OCI-LY7 (cell line): ENCODE measurements around the gene SLC16A8.

ENCODE experiments used
- EZH2phosphoT487 ChIP-seq: fragments of 200-600 bp; sonication (generic); IDR thresholded peaks from 2 replicates; pipeline ENCODE4 v1.6.1; 2018; ENCODE audit warnings: low read depth, borderline replicate concordance, mild to moderate bottlenecking, mixed run types, antibody characterized with exemption, low read length, moderate library complexity, mixed read lengths
- TF ChIP-seq, protein P1 (sequence below): fragments of 200-600 bp; sonication (generic); conservative IDR thresholded peaks from 2 replicates; pipeline ENCODE4 v1.5.1; 2014; ENCODE audit warnings: mild to moderate bottlenecking, antibody characterized with exemption, low read length, moderate library complexity, mixed read lengths

DNA sequence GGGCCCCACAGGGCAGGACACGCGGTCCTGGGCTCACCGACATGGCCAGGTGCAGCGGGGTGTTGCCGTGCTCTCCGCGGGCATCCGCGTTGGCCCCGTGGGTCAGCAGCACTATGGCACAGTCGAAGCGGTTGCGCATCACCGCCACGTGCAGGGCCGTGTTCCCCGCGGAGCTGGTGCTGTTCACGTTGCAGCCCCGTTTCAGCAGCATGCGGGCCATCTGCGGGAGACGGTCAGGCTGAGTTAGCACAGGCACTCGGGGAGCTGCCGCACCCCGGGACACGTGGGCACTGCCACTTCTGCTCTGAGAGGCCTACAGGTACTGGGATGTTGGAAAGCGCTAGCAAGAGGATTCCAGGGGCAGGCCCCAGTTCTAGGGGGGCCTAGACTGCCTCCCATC, 48.8 kb upstream of the SLC16A8 start:
- TF ChIP-seq, protein P1, sequence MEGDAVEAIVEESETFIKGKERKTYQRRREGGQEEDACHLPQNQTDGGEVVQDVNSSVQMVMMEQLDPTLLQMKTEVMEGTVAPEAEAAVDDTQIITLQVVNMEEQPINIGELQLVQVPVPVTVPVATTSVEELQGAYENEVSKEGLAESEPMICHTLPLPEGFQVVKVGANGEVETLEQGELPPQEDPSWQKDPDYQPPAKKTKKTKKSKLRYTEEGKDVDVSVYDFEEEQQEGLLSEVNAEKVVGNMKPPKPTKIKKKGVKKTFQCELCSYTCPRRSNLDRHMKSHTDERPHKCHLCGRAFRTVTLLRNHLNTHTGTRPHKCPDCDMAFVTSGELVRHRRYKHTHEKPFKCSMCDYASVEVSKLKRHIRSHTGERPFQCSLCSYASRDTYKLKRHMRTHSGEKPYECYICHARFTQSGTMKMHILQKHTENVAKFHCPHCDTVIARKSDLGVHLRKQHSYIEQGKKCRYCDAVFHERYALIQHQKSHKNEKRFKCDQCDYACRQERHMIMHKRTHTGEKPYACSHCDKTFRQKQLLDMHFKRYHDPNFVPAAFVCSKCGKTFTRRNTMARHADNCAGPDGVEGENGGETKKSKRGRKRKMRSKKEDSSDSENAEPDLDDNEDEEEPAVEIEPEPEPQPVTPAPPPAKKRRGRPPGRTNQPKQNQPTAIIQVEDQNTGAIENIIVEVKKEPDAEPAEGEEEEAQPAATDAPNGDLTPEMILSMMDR: no peak
- no peak for TF ChIP-seq EZH2phosphoT487
